GM21576 (cell line): ENCODE measurements around the gene PROX1.

Source experiments
- ATAC-seq: cut with Tn5 transposase; IDR thresholded peaks from one replicate; pipeline ENCODE4 v1.9.1; 2021; ENCODE audit warnings: mild to moderate bottlenecking, moderate library complexity; ENCODE audit not compliant: unreplicated experiment

PROX1 gene

DNA sequence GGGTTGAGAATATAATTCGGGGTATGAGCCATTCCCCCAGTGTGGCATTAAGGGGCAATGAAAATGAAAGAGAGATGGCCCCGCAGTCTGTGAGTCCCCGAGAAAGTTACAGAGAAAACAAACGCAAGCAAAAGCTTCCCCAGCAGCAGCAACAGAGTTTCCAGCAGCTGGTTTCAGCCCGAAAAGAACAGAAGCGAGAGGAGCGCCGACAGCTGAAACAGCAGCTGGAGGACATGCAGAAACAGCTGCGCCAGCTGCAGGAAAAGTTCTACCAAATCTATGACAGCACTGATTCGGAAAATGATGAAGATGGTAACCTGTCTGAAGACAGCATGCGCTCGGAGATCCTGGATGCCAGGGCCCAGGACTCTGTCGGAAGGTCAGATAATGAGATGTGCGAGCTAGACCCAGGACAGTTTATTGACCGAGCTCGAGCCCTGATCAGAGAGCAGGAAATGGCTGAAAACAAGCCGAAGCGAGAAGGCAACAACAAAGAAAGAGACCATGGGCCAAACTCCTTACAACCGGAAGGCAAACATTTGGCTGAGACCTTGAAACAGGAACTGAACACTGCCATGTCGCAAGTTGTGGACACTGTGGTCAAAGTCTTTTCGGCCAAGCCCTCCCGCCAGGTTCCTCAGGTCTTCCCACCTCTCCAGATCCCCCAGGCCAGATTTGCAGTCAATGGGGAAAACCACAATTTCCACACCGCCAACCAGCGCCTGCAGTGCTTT is 9.4 kb downstream of the PROX1 start:
- no peak for ATAC-seq

DNA sequence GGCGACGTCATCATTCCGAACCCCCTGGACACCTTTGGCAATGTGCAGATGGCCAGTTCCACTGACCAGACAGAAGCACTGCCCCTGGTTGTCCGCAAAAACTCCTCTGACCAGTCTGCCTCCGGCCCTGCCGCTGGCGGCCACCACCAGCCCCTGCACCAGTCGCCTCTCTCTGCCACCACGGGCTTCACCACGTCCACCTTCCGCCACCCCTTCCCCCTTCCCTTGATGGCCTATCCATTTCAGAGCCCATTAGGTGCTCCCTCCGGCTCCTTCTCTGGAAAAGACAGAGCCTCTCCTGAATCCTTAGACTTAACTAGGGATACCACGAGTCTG is 10.0 kb downstream of the PROX1 start:
- ATAC-seq = no peak

DNA sequence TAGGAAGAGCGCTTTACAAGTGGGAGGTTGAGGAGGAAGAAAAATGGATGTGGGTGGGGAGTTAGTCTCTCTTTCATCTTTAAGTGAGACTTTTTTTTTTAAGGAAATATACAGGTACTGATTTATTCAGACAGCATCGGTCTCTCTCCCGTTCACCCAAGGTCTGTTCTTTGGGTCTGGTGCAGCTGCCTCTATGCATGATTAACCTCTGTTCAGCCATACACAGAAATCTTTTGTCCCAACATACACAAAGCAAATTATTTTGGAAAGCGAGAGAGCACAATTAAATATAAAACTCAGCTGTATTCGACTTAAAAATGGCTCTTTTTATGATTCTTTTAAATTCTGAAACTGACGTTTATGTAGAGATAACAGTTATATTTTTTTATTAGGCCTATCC is 11.0 kb downstream of the PROX1 start:
- no peak for ATAC-seq

DNA sequence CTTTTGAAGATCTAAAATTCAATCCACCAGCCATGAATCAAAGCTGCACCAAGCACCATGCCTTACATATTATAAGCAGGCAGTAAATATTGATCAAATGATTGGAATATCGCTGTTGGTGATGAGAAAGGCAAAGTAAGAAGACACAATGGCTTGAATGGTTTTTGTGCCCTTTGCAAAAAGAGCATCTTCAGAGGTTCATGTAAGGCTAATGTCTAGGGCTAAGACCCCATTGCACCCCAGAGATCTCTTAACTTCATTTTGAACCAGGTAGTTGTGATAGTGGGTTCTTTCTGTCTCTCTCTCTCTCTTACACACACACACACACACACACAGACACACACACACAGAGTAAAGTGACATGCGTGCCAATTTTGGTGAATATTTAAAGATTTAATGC is 12.0 kb downstream of the PROX1 start:
- ATAC-seq = no peak

DNA sequence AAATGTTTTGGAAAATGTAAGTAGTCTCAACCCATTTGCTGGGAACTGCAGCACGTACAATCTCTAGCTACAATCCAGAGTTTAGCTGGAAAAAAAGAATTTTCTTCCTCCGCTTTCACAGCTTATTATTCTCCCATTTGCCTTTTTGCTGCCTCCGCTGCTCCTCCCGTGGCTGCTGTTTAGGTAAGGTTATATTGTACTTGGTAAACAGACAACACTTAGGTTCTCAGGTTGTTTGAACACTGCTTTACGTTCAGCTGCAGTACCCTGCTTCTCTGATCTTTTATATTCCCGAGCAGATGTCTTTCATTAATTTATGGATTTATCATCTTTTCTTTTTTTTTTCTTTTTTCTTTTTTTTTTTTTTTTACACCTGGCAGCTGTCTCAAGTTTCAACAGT is 14.3 kb downstream of the PROX1 start:
- no peak for ATAC-seq

DNA sequence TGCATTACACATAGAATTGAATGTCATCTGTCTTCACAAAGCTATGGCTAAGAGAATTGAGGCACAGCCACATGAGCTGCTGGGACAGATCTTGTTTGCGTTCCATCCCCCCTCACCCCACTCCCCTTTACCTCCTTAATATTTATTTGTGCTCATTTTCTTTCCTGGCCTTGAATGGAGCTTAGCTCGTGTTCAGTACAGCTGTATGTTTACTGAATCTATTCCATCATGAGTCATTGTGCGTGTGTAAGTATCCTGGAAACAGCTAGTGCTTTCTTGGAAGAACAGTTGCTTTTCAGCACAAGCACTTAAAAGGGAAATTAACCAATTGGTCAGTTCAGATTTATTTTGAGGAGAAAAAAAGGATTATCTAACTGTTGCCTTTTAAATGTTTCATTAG is 14.7 kb downstream of the PROX1 start:
- ATAC-seq = no peak

DNA sequence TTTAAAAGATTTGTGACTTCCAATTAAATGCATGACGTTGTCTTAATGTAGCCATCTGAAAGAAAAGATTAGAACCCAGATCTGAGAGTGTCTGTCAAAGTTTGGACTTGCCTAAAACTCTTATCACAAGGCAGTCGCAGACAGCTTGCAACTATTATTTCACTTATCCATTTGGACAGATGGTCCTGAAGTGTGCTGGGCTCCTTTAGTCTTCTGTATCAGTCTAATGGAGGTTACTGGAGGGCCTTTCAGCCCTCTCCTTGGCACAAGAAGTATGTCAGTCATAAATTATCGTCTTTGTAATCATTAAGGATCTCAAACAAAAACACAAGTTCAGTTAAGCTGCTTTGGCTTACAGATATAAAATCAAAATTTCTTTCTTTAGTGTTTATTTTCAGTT is 15.5 kb downstream of the PROX1 start:
- ATAC-seq = no peak

DNA sequence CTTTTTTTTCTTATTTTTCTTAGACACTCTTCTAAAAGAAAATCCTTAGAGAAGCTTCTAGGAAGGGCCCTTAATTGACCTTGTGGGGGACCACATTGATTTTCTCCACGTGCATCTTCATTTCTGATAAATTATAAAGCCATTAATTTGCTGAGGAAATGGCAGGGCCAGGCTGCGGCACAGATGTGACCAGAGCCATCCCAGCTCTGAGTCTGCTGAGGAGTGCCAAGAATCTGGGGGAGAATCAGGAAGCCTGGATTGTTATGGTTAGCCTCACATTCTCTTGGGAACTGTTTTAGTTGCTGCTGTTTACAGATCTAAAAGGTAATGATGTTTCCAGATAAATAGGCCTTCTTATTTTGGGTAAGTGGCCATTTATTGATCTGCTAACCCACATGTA is 16.2 kb downstream of the PROX1 start:
- no peak for ATAC-seq

DNA sequence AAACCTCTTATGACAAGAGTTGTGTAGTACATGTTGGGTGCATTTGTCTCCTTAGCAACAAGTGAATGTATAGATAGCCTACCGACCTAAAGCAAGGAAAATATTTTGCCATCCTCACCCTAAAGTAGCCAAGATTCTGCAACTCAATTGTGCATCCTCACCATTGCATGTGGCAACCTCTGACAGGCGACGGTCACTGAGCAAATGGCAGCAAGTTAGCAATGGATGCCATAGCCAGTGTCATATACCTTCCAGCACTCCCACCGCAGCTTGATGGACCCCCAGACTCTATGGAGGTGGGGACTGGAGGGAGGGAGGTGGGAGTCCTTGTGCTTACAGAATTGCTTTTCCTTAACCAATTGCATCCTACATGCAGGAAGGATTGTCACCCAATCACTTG is 17.0 kb downstream of the PROX1 start:
- ATAC-seq = no peak

DNA sequence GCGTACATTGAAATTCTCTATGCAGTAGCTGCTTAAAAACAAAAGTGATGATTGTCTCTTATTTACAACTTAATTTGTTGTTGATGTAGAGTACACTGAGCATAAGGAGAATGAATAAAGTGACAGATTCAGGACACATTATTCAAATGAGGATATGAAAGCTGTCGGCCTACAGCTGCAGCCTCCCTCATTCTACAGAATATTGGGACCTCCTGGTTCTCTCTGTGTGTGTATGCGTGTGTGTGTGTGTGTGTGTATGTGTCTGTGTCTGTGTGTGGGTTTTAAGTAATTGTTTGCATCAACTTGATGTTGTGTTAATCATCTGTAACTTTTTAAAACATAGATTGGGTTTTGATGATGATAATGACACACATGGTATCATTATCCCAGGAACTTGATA is 17.9 kb downstream of the PROX1 start:
- no peak for ATAC-seq

DNA sequence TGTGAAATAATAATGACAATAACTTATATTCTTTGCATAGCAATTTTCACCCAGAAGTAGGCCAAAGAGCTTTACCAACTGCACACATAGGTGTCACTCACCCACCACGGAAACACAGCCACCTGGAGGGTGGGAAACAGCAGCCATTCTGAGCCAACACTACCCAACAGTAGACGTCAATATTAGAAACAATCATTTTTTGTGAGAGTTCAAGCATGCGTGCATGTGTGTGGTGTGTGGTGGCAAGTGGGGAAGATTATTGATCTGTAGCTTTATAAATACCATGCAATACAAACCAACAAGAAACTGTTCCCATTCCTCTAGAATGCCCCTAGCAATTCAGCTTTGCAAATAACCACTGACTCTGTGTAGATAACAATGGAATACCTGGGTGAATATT is 19.1 kb downstream of the PROX1 start:
- no peak for ATAC-seq

DNA sequence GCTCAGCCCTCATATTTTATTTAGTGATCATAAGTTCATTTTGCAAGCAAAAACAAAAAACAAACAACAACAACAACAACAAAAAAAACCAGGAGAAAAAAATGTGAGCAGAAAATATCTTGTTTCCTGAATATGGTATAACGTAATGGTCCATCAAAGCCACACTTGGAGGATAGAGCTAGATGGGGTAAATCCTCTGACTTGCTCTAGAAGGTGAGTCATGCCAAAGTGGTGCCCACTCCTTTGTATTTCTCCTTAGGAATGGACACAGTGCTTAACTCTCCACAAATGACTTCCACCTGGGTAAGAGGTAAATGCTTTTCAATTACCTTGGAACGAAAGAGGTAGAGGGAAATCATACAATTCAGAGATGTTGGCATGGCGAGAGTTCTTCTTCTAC is 20.6 kb downstream of the PROX1 start:
- no peak for ATAC-seq

DNA sequence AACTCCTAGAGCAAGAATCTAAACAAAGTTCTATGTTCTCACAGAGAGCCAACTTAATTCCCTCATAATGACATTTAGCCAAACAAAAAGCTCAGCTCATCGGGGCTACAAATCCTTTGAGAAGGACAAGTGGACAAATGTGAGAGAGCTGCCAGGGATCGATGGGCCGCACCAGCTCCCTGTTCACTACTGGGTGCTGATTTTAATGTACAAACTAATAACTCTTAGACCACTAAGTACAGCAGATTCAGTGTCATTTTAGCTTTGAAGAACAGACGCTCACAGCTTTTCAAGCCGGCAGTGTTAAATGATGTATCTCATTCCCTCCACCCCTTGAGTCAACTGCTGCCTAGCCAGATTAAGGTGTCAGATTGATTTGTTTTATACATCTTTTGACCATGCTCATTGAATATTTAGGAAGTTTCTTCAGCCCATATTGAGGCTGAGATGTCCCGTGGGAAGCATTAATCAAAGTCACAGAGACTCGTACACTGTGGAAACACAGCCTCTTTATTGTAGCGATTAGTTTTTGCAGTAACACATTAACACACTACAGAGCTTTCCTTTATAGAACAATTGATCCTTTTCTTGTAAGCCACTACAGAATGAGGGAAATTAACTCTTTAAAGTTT is 21.1 kb downstream of the PROX1 start:
- no peak for ATAC-seq

DNA sequence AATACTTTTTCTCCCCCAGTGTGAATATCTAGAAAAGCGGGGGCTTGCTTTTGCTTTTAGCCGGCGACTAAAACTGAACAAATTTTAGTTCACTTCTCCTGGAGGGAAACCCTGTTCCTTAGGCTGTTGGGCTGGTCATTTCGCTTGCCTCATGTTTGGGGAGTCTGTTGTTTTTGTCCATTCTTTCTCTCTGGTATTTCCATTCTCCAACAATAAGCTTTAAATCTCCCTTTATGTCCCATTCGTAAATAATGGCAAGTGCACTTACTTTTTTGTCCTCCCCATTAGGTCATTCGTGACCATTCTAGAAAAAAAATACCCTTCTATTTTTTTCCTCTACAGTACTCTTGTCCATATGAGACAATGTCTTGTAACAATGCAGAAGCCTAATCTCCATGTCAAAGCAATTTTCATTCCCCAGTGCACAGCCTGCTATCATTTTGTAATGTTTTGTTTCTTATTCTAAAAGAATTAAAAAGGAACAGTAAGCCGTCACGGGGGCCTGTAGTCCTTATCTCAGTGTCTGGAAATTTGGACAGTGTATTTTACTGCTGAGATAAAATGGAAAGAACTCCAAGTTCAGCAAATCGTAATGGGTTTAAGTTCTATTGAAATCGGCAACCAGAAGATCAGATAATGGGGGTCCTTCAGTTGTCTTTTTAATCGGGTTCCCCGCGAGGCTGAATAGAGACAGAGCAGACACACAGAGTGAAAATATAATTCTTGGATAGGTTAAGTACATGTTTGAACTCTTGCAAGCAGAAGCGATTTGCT is 21.8 kb downstream of the PROX1 start:
- no peak for ATAC-seq

DNA sequence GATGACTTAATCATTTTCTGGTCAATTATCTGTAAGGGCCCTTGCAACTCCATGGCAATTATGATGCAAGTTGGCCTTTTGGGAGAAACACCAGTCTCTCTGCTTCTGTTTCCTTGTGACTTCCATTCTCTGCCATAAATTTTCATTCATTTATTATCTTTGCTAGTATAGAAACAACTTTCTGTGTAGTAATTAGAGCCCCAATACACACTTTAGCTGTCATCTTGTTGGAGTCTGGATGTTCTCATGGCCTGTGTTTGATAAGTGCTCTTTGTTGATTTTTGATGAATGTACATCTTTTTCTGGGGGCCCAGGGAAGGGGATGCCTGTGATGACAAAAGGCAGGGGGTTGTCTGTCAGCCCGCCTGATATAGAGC is 22.4 kb downstream of the PROX1 start:
- ATAC-seq = no peak

DNA sequence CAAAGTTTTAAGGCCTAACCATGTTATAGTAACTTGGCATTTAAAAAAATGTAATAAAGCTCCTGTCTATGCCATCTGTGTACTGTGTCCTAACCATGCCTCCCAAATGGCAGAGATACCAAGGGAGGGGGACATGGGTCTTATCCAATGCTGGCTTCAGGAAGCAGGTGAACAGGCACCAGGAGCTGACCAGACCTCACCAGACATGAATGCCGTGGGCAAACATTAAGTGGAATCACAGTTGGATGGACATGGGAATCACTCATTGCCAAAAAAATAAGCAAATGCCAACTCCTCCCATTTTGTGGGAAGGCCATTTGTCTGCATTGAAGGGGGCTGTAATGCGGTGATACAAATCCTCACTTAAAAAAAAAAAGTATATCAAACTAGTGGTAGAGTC is 22.9 kb downstream of the PROX1 start:
- ATAC-seq = no peak

DNA sequence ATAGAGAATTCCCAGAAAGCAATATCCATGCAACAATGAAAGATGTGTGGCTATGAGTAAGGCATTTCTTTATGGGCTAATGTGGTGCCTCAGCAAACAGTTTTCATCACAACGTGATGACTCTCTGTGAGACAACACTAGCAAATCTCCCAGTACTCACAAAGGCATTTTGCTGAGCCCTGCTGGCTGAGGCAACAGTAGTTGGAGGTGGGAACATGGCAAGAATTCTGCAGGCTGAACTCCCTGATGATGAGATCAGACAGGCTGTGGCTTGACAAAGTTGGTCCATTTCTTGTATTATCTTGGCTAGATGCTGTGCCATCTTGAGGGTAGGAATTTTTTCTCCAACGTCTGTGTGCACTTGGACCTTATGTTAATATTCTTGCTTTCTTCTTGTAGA is 24.6 kb downstream of the PROX1 start:
- no peak for ATAC-seq

DNA sequence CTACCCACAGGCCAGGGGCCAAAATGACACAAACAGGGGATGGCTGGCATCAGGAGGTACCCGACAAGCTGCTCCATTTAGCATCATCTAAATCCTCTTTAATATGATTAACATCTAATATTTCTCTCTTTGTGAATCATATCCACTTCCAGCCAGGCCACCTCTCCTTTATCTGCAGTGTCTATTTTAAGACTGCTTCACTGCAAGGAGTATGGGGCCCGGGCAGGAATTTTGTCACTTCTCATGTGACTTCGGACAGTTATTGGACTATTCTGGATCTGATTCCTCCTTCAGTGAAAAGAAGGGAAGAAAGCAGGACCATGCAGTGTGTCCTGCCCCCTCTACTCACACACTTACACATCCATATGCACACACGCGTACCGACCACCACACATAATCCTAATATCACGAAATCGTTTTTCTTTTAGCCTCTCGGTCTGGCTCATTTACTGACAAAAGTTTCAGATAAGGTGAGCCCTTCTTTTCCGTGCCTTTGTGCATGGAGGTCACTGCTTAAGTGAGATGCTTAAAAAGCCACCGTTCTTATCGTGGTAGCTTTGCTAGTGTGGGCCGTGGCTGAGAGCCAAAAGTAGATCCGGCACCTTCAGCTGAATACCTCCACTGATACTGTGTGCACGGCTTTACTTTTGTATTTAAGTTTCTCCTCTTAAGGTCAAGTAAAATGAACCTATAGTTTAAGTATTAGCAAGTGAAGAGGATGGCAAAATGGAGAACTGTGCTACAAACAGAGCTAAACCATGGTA is 26.0 kb downstream of the PROX1 start:
- no peak for ATAC-seq

DNA sequence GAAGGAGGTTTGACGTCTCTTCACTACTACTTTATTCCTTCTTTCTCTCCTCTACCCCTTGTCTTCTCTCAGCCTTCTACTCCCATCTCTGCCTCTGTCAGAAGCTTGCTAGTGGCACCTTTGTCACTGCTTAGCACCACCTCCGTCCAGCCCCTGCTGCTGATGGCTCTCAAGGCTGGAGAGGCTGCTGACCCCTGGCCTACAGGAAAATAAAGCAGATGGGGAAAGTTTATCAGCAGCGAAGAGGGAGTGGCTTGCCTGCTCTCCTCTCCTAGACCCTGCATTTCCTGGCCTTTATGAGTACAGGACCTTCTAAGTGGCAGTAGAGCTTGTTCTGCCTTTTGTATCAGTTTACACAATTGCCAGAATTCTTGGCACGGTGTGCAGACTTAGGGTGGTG is 27.0 kb downstream of the PROX1 start:
- no peak for ATAC-seq

DNA sequence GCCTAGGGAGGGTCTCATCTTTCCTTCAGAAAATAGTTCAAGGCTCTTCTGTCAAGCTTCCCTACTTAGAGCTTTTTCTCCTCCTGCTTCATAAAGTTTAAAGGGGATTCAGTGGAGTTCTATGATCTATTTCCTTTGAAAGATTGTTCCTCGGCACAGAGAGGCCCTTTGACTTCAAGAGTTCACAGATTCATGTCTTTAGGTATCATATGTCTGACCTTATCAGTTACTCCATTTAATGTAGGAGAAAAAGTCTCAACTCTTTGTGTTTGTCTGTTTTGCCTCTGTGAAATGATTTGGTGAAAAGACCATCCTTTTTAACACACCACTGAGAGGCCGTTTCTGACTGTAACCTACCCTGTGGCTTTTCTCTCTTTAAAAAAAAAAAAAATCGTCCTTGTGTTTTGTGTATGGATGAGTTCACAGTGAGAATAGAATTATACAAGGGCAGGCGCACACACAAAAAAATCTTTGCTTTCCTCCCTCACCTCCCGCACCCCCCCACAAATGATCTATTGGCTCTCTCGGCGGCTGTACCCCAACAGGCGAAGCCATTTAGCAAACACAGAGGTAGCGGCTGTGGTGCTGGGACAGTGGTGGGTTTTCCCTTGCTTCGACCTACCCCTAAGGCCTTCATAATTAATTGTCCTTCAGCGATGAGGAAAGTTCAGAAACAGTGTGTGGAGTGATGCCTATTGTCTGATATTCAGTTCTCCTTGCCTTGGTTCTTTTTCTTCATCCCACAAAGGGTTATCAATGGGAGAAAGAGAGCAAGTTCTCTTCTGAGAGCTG is 29.6 kb downstream of the PROX1 start:
- no peak for ATAC-seq
